AG04449 (cell line): ENCODE measurements around the gene FCAMR.

Experiments used
- CTCF ChIA-PET: fragments of 350-600 bp; formaldehyde crosslinking; extraction: SDS; loops from one replicate; lab custom pipeline; 2021; ENCODE audit warnings: antibody characterized with exemption; lab: Yijun Ruan, JAX
- POLR2A ChIA-PET: fragments of 400-600, 350-600 bp; formaldehyde crosslinking; extraction: SDS; loops from one replicate; lab custom pipeline; 2020; ENCODE audit warnings: antibody characterized with exemption, inconsistent platforms; lab: Yijun Ruan, JAX
- DNase-seq: peaks from one replicate; pipeline ENCODE4 v3.0.0-alpha.2; 2010; ENCODE audit warnings: low read depth, low spot score
- H3K4me3 ChIP-seq: 2 replicates; pipeline ENCODE4 v1.5.1; 2011; ENCODE audit warnings: low read depth, mild to moderate bottlenecking, control low read depth, low read length
- CTCF ChIP-seq: IDR thresholded peaks from one replicate; pipeline ENCODE4 v1.5.1; 2011; ENCODE audit warnings: mild to moderate bottlenecking, moderate library complexity, low read length, control low read depth, inconsistent platforms; ENCODE audit not compliant: insufficient read depth; ENCODE audit errors: missing control alignments

The FCAMR gene

GRCh38 chr1:206970446-206970845 lies at the start of gene FCAMR:
Gene FCAMR, minus strand, starts transcription at chr1:206970460. Its CDS starts 335 bp downstream, at chr1:206970125.
- TF ChIP-seq CTCF: no peak
- no peak for DNase-seq
- ChIA-PET CTCF (interaction anchor here (0.8 to 4.5 kb wide), 3 partner anchors 11 to 59 kb away, joined by 3 to 49 read pairs (median 4); no protein-coding TSS in a partner anchor), POLR2A (no interaction called here)
- H3K4me3 ChIP-seq: no peak within 1 kb of the TSS

GRCh38 chr1:207019661-207020060 lies 49.4 kb upstream of the FCAMR start:
- no peak for TF ChIP-seq CTCF
- H3K4me3 ChIP-seq: no peak overlapping the region
- POLR2A ChIA-PET: no interaction called here
- CTCF ChIA-PET: interaction anchor here (1.5 to 10.4 kb wide), 3 partner anchors 10 to 30 kb away, joined by 3 to 92 read pairs (median 9); no protein-coding TSS in a partner anchor
- no peak for DNase-seq

GRCh38 chr1:207019161-207019560 lies 48.9 kb upstream of the FCAMR start:
- POLR2A ChIA-PET: no interaction called here
- CTCF ChIA-PET: interaction anchor here (0.6 to 10.4 kb wide), 5 partner anchors 10 to 361 kb away, joined by 3 to 92 read pairs (median 6); no protein-coding TSS in a partner anchor

GRCh38 chr1:207018707-207019106 lies 48.4 kb upstream of the FCAMR start:
- no peak overlapping the region for H3K4me3 ChIP-seq
- TF ChIP-seq CTCF: no peak
- CTCF ChIA-PET: interaction anchor here (0.6 to 10.4 kb wide), 6 partner anchors 9 to 360 kb away, joined by 3 to 92 read pairs (median 4); no protein-coding TSS in a partner anchor
- DNase-seq: no peak
- POLR2A ChIA-PET: no interaction called here

More at GRCh38 chr1:207019161-207019560, 48.9 kb upstream of the FCAMR start:
- no peak overlapping the region for H3K4me3 ChIP-seq
- DNase-seq: no peak
- no peak for TF ChIP-seq CTCF

GRCh38 chr1:207017615-207018559 lies 47.6 kb upstream of the FCAMR start:
- H3K4me3 ChIP-seq: no peak overlapping the region
- no peak for DNase-seq
- POLR2A ChIA-PET: no interaction called here
- TF ChIP-seq CTCF: no peak
- CTCF ChIA-PET: interaction anchor here (0.7 to 10.4 kb wide), 4 partner anchors 12 to 354 kb away, joined by 3 to 92 read pairs (median 8); no protein-coding TSS in a partner anchor

GRCh38 chr1:207015791-207016190 lies 45.5 kb upstream of the FCAMR start:
- POLR2A ChIA-PET: no interaction called here
- no peak for TF ChIP-seq CTCF

More at GRCh38 chr1:207015791-207016190, 45.5 kb upstream of the FCAMR start:
- no peak overlapping the region for H3K4me3 ChIP-seq
- DNase-seq: no peak
- CTCF ChIA-PET: interaction anchor here (1.0 to 4.5 kb wide), 2 partner anchors 10 to 11 kb away, joined by 6 to 25 read pairs; no protein-coding TSS in a partner anchor
